Measurements from ENCODE around the gene NFIA. TPM values are rescaled to one million over a fixed set of nuclear protein-coding genes. Genes with fewer than 3 reads are reported as not detected.
A peak's percentile ranks its signal among the peaks of the same experiment; 100 is the strongest.

The NFIA gene
- total and polyA plus RNA-seq, 2 of the 13 experiments (the other 11 are each of a cell fraction or from before 2014, with no cell fraction given): 14.7 to 28.5 TPM

DNA sequence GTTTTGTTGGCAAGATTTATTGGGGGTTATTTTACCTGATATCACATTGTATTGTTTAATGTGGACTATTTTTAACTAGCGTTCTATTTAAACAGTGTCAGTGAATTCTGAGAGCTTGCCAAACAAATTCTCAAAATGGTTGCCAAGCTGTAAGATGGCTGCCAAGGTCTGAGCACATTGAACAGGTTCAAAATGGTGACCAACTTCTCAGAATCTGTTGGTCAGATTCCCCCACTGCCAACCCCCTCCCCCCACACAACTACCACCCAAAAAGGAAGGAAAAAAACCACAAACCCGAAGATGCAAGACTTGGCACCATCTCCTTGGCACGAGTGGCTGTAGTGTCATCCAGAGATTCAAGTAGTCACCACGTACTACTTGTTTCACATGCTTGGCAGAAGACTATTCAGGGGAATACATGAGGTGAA is 159.1 kb downstream of the NFIA start:
- FAIRE-seq: no peak
- TF ChIP-seq YY1 (IDR thresholded peaks at IDR 0.05; ENCODE audit: insufficient read depth, insufficient replicate concordance, low read depth, low read length): peak; percentile 53
- TF ChIP-seq ZNF343 (CRISPR knock-in tag; IDR thresholded peaks at IDR 0.05): no peak
- no peaks in the 10 kb centered on the region; a peak in 1 of 5 replicates for H3K36me3 ChIP-seq (replicated peaks in 1 of 2; ENCODE audit: control insufficient read depth in 1 of 2, insufficient read depth in 2 of 2, low read length in 2 of 2)
- H3K4me2 ChIP-seq (ENCODE audit: low read depth, low read length): no peak overlapping the region
- POLR2A ChIA-PET: no interaction called here
- BruUV-seq (replicated peaks): no TSS peak
- no peak overlapping the region for H3K4me3 ChIP-seq (replicated peaks in 1 of 3; ENCODE audit: insufficient read depth in 1 of 3, low read depth in 2 of 3, low read length in 3 of 3)
- CTCF ChIA-PET (ENCODE audit: low intra/inter-chr PET ratio, low total read pairs): no interaction called here
- in situ Hi-C loops (cut with HindIII; ENCODE audit: extremely low pct_ligation_motif_present, low pct_unique_long_range_greater_than_20kb) (no loop called here), intact Hi-C loops (cut with micrococcal nuclease; ENCODE audit: unreplicated experiment) (no loop called here)
- H2AFZ ChIP-seq (ENCODE audit: low read length): no peak overlapping the region
- ATAC-seq: no peak
- H3K9me3 ChIP-seq (ENCODE audit: low read length): no peaks in the 10 kb centered on the region
- no peak overlapping the region for H3K9ac ChIP-seq (ENCODE audit: insufficient read depth, low read depth, low read length)
- no peak for DNase-seq (ENCODE audit: low spot score)
- H3K27me3 ChIP-seq (ENCODE audit: control insufficient read depth in 1 of 2, insufficient read depth in 2 of 2, low read length in 2 of 2): no peaks in the 10 kb centered on the region
- H3K79me2 ChIP-seq (ENCODE audit: insufficient read depth, low read length): peaks cover 95% of the 10 kb centered on the region
- WGBS (ENCODE audit: low lambda C conversion rate): 97% methylated on average over 4 of the region's 4 CpGs
- no peaks in the 10 kb centered on the region; the same call in 1 of the 2 replicates for H4K20me1 ChIP-seq (ENCODE audit: insufficient read depth, low read length)
- H3K27ac ChIP-seq (ENCODE audit: extremely low read length, insufficient read depth, low read length): no peak overlapping the region
- H3K4me1 ChIP-seq (ENCODE audit: insufficient read depth, low read length): peaks cover 36% of the 10 kb centered on the region

DNA sequence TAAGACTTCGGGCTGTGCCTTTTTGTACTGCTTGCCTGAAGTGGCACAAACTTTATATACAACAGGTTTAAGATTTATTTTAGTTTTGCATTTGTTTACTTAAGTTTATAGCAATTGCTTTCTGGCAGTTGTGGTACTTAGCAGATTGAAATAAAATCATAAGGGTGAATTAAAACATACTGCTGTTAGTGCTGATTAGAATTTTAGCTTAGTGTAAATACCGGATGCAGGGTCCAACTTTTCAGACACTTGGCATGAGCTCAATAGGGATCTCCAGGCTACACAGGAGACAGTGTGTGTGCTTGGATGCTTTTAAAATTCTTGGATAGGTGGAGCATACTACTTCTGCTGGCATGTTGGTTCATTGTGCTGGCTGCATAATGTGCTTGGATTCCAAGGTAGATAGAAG is 159.6 kb downstream of the NFIA start:
- in situ Hi-C loops (cut with HindIII; ENCODE audit: extremely low pct_ligation_motif_present, low pct_unique_long_range_greater_than_20kb) (no loop called here), intact Hi-C loops (cut with micrococcal nuclease; ENCODE audit: unreplicated experiment) (no loop called here)
- H4K20me1 ChIP-seq (ENCODE audit: insufficient read depth, low read length): no peaks in the 10 kb centered on the region; the same call in 1 of the 2 replicates
- ChIA-PET POLR2A (no interaction called here), CTCF (ENCODE audit: low intra/inter-chr PET ratio, low total read pairs) (no interaction called here)
- TF ChIP-seq FOXJ3 (CRISPR knock-in tag; IDR thresholded peaks at IDR 0.05; ENCODE audit: borderline replicate concordance): no peak
- TF ChIP-seq, protein P1, sequence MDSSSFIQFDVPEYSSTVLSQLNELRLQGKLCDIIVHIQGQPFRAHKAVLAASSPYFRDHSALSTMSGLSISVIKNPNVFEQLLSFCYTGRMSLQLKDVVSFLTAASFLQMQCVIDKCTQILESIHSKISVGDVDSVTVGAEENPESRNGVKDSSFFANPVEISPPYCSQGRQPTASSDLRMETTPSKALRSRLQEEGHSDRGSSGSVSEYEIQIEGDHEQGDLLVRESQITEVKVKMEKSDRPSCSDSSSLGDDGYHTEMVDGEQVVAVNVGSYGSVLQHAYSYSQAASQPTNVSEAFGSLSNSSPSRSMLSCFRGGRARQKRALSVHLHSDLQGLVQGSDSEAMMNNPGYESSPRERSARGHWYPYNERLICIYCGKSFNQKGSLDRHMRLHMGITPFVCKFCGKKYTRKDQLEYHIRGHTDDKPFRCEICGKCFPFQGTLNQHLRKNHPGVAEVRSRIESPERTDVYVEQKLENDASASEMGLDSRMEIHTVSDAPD (CRISPR knock-in tag; IDR thresholded peaks at IDR 0.05): no peak
- TF ChIP-seq ZNF678 (CRISPR knock-in tag; IDR thresholded peaks at IDR 0.05): no peak
- TF ChIP-seq ZNF652 (CRISPR knock-in tag; IDR thresholded peaks at IDR 0.05; ENCODE audit: borderline replicate concordance, low read depth): no peak
- TF ChIP-seq ZNF431 (CRISPR knock-in tag; IDR thresholded peaks at IDR 0.05; ENCODE audit: borderline replicate concordance, low read depth): no peak
- TF ChIP-seq GTF3A (CRISPR knock-in tag; conservative IDR thresholded peaks at IDR 0.05): no peak
- no peak for TF ChIP-seq NRL (CRISPR knock-in tag; IDR thresholded peaks at IDR 0.05; ENCODE audit: borderline replicate concordance)
- WGBS (ENCODE audit: low lambda C conversion rate): 95% methylated on average over 2 of the region's 2 CpGs
- no peak overlapping the region for H2AFZ ChIP-seq (ENCODE audit: low read length)
- H3K4me3 ChIP-seq (replicated peaks in 1 of 3; ENCODE audit: insufficient read depth in 1 of 3, low read depth in 2 of 3, low read length in 3 of 3): no peak overlapping the region
- H3K27ac ChIP-seq (ENCODE audit: extremely low read length, insufficient read depth, low read length): no peak overlapping the region
- H3K9me3 ChIP-seq (ENCODE audit: low read length): no peaks in the 10 kb centered on the region
- H3K27me3 ChIP-seq (ENCODE audit: control insufficient read depth in 1 of 2, insufficient read depth in 2 of 2, low read length in 2 of 2): no peaks in the 10 kb centered on the region
- BruUV-seq (replicated peaks): no TSS peak
- no peak overlapping the region for H3K4me2 ChIP-seq (ENCODE audit: low read depth, low read length)
- no peaks in the 10 kb centered on the region; a peak in 1 of 5 replicates for H3K36me3 ChIP-seq (replicated peaks in 1 of 2; ENCODE audit: control insufficient read depth in 1 of 2, insufficient read depth in 2 of 2, low read length in 2 of 2)
- no peak overlapping the region for H3K9ac ChIP-seq (ENCODE audit: insufficient read depth, low read depth, low read length)
- H3K4me1 ChIP-seq (ENCODE audit: insufficient read depth, low read length): peaks cover 39% of the 10 kb centered on the region
- no peak for FAIRE-seq
- no peak for ATAC-seq
- H3K79me2 ChIP-seq (ENCODE audit: insufficient read depth, low read length): peaks cover 95% of the 10 kb centered on the region
- DNase-seq (ENCODE audit: low spot score): no peak
